Measurements from ENCODE around the gene ARHGAP30.

ARHGAP30 gene

GRCh38 chr1:161089251-161089924 lies 19.7 kb upstream of the ARHGAP30 start, which contains the start of gene NECTIN4:
TSS of gene NECTIN4 (minus strand) at chr1:161089558. CDS start at chr1:161089296, 262 bp downstream.
- DNase-seq, result peak; percentile 61 to 66 (median 62)

GRCh38 chr1:161088587-161089110 lies 19.0 kb upstream of the ARHGAP30 start:
- DNase-seq, result peak; percentile 85 to 88 (median 87)

- DNase-seq, result no peak
These were observed 16.8 kb upstream of the ARHGAP30 start for GRCh38 chr1:161086457-161086856.

GRCh38 chr1:161085165-161085564 lies 15.5 kb upstream of the ARHGAP30 start:
- peak in 1 of 3 donors; percentile 34 for DNase-seq

- no peak for DNase-seq
These were observed 14.9 kb upstream of the ARHGAP30 start for GRCh38 chr1:161084597-161084988.

GRCh38 chr1:161083748-161084596 lies 14.3 kb upstream of the ARHGAP30 start:
- no peak for DNase-seq

- DNase-seq, result peak; percentile 95 to 96 (median 96)
These were observed 13.5 kb upstream of the ARHGAP30 start for GRCh38 chr1:161082996-161083747.

- DNase-seq, result no peak
These were observed 12.8 kb upstream of the ARHGAP30 start for GRCh38 chr1:161082483-161082882.

- DNase-seq, result no peak
These were observed 11.8 kb upstream of the ARHGAP30 start for GRCh38 chr1:161081519-161081918.

GRCh38 chr1:161080441-161081405 lies 11.0 kb upstream of the ARHGAP30 start:
- peak; percentile 40 to 57 (median 54) for DNase-seq

- DNase-seq, result no peak
These were observed 9.9 kb upstream of the ARHGAP30 start for GRCh38 chr1:161079436-161080110.

GRCh38 chr1:161077426-161077825 lies 7.7 kb upstream of the ARHGAP30 start:
- no peak for DNase-seq

- no peak for DNase-seq
These were observed 6.7 kb upstream of the ARHGAP30 start for GRCh38 chr1:161076410-161076809.

- no peak for DNase-seq
These were observed 5.1 kb upstream of the ARHGAP30 start for GRCh38 chr1:161074676-161075368.

GRCh38 chr1:161073474-161074121 lies 3.9 kb upstream of the ARHGAP30 start:
- no peak for DNase-seq

GRCh38 chr1:161072751-161073449 lies 3.2 kb upstream of the ARHGAP30 start:
- no peak for DNase-seq

GRCh38 chr1:161071886-161072371 lies 2.2 kb upstream of the ARHGAP30 start:
- peak; percentile 84 to 88 (median 86) for DNase-seq

GRCh38 chr1:161070761-161071160 lies 1.1 kb upstream of the ARHGAP30 start:
- DNase-seq, result no peak

GRCh38 chr1:161069241-161069640 lies 450 bp downstream of the ARHGAP30 start:
- no peak for DNase-seq

Measured in suppressor macrophage treated with lipopolysaccharide for 1 hour (primary cell).